Measurements from ENCODE around the gene PTPRG. TPM values are rescaled to one million over a fixed set of nuclear protein-coding genes. Genes with fewer than 3 reads are reported as not detected.

The PTPRG gene
- total RNA-seq, 1 experiment from 2014 or later, result 69.3 TPM

- Histone ChIP-seq H3K9ac (ENCODE audit: extremely low read depth, insufficient read length, low read length) (no peak overlapping the region), H4K5ac (ENCODE audit: insufficient read length, low read depth, low read length) (no peak overlapping the region), H2AFZ (ENCODE audit: low read length) (no peak overlapping the region), H4K20me1 (ENCODE audit: control insufficient read depth, insufficient read depth, insufficient read length) (no peaks in the 10 kb centered on the region), H4K8ac (replicated peaks; ENCODE audit: insufficient read length, low read depth, low read length) (no peak overlapping the region), H3K23me2 (ENCODE audit: insufficient read length, low read depth, low read length, poor library complexity, severe bottlenecking) (no peaks in the 10 kb centered on the region), H3K79me1 (ENCODE audit: insufficient read depth, low read depth, low read length, poor library complexity, severe bottlenecking) (no peaks in the 10 kb centered on the region), H2BK15ac (ENCODE audit: low read depth, low read length) (no peak overlapping the region), H3K27me3 (ENCODE audit: insufficient read depth, low read length) (no peaks in the 10 kb centered on the region), H3K18ac (ENCODE audit: insufficient read length, low read depth, low read length) (no peak overlapping the region), H3K23ac (ENCODE audit: insufficient read length, low read depth, low read length) (no peak overlapping the region), H3K79me2 (ENCODE audit: insufficient read depth, low read length) (peaks cover 8% of the 10 kb centered on the region; the same call in 1 of the 2 replicates), H3K14ac (ENCODE audit: insufficient read depth, low read length) (no peak overlapping the region), H3K9me3 (ENCODE audit: control insufficient read depth, low read depth, low read length) (no peaks in the 10 kb centered on the region), H3K4me2 (ENCODE audit: insufficient read depth, insufficient read length, low read length) (no peak overlapping the region), H2AK5ac (ENCODE audit: insufficient read length, low read length) (no peak overlapping the region), H4K91ac (ENCODE audit: insufficient read length, low read depth, low read length) (no peak overlapping the region), H2BK12ac (ENCODE audit: insufficient read length, low read depth, low read length) (no peak overlapping the region), H2BK5ac (ENCODE audit: insufficient read length, low read length) (no peak overlapping the region), H3K4ac (ENCODE audit: low read depth, low read length) (no peak overlapping the region), H3K4me1 (ENCODE audit: insufficient read depth, low read length) (peaks cover 18% of the 10 kb centered on the region; the same call in 1 of the 2 replicates), H2BK20ac (ENCODE audit: low read depth, low read length, poor library complexity, severe bottlenecking) (no peak overlapping the region), H3K56ac (ENCODE audit: insufficient read length, low read depth, low read length) (no peak overlapping the region), H3T11ph (ENCODE audit: low read length) (no peak overlapping the region), H2BK120ac (ENCODE audit: low read depth, low read length, poor library complexity, severe bottlenecking) (no peak overlapping the region), H3K27ac (ENCODE audit: insufficient read length, low read depth, low read length) (no peak overlapping the region)
- TF ChIP-seq CTCF (conservative IDR thresholded peaks at IDR 0.05), result no peak
- Mint-ChIP-seq H3K4me3 (no peak overlapping the region), H3K27me3 (ENCODE audit: low read depth) (no peaks in the 10 kb centered on the region), H3K27ac (peak overlapping the region in 1 of 3 experiments; percentile 29; a peak in 1 of 7 replicates), H3K4me1 (peaks cover 35 to 46% of the 10 kb centered on the region in 2 experiments), H3K36me3 (ENCODE audit: insufficient read depth in 1 of 3, low read depth in 3 of 3) (no peaks in the 10 kb centered on the region; a peak in 1 of 7 replicates), H3K9me3 (no peaks in the 10 kb centered on the region)
- WGBS (ENCODE audit: extremely low coverage, insufficient read length, low lambda C conversion rate), result no CpG with 5 or more reads among the region's 5 CpGs
- no peak for DNase-seq
These were observed 394.9 kb downstream of the PTPRG start for GRCh38 chr3:61956236-61956635.
